Activated CD4-positive, CD25-positive, alpha-beta regulatory T cell treated with anti-CD3 and anti-CD28 coated beads, Interleukin-2, amount 50 U/mL, for 72 hours (primary cell): Measurements from ENCODE around the gene ATRN.
"Not testable (repeated sequence)": the region's sequence is repeated elsewhere in the genome, so short reads cannot be mapped to it uniquely, and the experiment has no call there.

Source experiments
- DNase-seq: peaks from one replicate; pipeline ENCODE4 v3.0.0; 2021

Gene ATRN

GRCh38 chr20:3521852-3522740, 51.3 kb downstream of the ATRN start:
- no peak for DNase-seq

GRCh38 chr20:3524696-3525095, 53.9 kb downstream of the ATRN start:
- DNase-seq: not testable (repeated sequence)

- DNase-seq: no peak
Observed at GRCh38 chr20:3532089-3532615, 61.3 kb downstream of the ATRN start.

- DNase-seq: not testable (repeated sequence)
Observed at GRCh38 chr20:3537733-3538132, 66.9 kb downstream of the ATRN start.

GRCh38 chr20:3539311-3540107, 68.7 kb downstream of the ATRN start:
- DNase-seq: no peak

- no peak for DNase-seq
Observed at GRCh38 chr20:3541887-3542721, 71.3 kb downstream of the ATRN start.

GRCh38 chr20:3543901-3544507, 73.2 kb downstream of the ATRN start:
- no peak for DNase-seq

- DNase-seq: no peak
Observed at GRCh38 chr20:3545401-3545925, 74.6 kb downstream of the ATRN start.

GRCh38 chr20:3547906-3548305, 77.1 kb downstream of the ATRN start:
- no peak for DNase-seq

- no peak for DNase-seq
Observed at GRCh38 chr20:3550837-3551236, 80.0 kb downstream of the ATRN start.

- no peak for DNase-seq
Observed at GRCh38 chr20:3551681-3552434, 81.0 kb downstream of the ATRN start.

GRCh38 chr20:3553663-3554062, 82.8 kb downstream of the ATRN start:
- DNase-seq: no peak

GRCh38 chr20:3557237-3557785, 86.5 kb downstream of the ATRN start:
- DNase-seq: no peak

- DNase-seq: no peak
Observed at GRCh38 chr20:3559231-3559630, 88.4 kb downstream of the ATRN start.

- no peak for DNase-seq
Observed at GRCh38 chr20:3559637-3560036, 88.8 kb downstream of the ATRN start.

GRCh38 chr20:3560162-3560561, 89.3 kb downstream of the ATRN start:
- DNase-seq: no peak

GRCh38 chr20:3560578-3560977, 89.8 kb downstream of the ATRN start:
- no peak for DNase-seq

GRCh38 chr20:3563133-3563532, 92.3 kb downstream of the ATRN start:
- DNase-seq: no peak

GRCh38 chr20:3563548-3564177, 92.8 kb downstream of the ATRN start:
- DNase-seq: no peak

- DNase-seq: no peak
Observed at GRCh38 chr20:3565851-3566250, 95.0 kb downstream of the ATRN start.

GRCh38 chr20:3572151-3572550, 101.3 kb downstream of the ATRN start:
- DNase-seq: no peak
